Cardiac septum (tissue), 1 donor: Measurements from ENCODE around the gene NXNL1. TPM values are rescaled to one million over a fixed set of nuclear protein-coding genes. Genes with fewer than 3 reads are reported as not detected.

ENCODE experiments used
- DNase-seq: peaks from one replicate; pipeline ENCODE4 v3.0.0-alpha.2; 2020; ENCODE audit warnings: low spot score
- intact Hi-C: fragments of 100-400 bp; cut with DNase I; formaldehyde crosslinking; loops from one replicate; pipeline ENCODE4 v1.14.0; 2022
- total RNA-seq: library from RNA; stranded (reverse); fragmentation: NEBNext Ultra II Directional; extraction: Animal tissue kit (Norgen Biotek cat#: 25700); gene quantifications from one replicate; pipeline ENCODE4 v1.2.1, GENCODE V29; 2021
- donor health status: DM: no; HTN: no; CAD: no.

NXNL1 gene
- total RNA-seq, 1 donor from 2014 or later = 0.59 TPM

DNA sequence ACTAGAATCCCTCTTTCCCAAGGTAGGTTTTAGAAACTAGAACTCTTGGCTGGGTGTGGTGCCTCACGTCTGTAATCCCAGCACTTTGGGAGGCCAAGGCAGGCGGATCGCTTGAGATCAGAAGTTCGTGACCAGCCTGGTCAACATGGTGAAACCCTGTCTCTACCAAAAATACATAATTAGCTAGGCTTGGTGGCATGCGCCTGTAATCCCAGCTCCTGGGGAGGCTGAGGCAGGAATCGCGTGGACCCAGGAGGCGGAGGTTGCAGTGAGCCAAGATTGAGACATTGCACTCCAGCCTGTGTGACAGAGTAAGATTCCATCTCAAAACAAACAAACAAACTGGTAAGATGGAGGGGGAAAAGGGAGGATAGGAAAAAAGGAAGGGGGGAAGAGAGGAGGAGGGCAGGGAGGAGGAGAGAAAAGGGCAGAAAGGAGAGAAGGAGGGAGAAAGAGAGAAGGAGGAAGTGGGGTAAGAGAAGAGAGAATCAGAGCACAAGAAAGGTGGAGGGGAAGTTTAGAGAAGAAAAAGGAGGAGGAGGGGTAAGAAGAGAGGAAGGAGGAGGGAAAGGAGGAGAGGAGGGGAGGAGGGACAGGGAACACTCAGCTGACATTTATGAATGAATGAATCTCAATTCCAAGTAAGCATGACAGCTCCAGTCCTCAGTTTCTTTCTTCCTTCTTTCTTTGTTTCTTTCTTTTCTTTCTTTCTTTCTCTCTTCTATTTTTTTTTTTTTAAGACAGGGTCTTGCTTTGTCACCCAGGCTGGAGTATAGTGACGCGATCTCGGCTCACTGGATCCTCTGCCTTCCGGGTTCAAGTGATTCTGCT is 7.0 kb upstream of the NXNL1 start:
- intact Hi-C loops = loop anchor here (5.0 kb wide), 2 partner anchors 75 to 120 kb away; partner anchors contain the start of gene CCDC194
- no peak for DNase-seq

DNA sequence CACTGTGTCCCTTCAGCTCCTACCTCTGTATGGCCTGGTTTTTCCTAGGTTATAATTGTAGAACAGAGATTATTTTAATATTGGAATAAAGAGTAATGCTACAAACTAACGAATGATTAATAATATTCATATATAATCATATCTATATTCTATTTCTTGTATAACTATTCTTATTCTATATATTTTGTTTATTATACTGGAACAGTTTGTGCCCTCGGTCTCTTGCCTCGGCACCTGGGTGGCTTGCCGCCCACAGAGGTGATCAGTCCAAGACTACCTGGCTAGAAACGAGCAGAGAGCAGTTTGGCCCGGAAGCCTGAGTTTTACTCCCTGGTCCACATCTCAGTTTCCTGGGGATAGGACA is 5.7 kb upstream of the NXNL1 start:
- intact Hi-C loops = loop anchor here (5.0 kb wide), 2 partner anchors 74 to 119 kb away; partner anchors contain the start of gene CCDC194
- DNase-seq = no peak

DNA sequence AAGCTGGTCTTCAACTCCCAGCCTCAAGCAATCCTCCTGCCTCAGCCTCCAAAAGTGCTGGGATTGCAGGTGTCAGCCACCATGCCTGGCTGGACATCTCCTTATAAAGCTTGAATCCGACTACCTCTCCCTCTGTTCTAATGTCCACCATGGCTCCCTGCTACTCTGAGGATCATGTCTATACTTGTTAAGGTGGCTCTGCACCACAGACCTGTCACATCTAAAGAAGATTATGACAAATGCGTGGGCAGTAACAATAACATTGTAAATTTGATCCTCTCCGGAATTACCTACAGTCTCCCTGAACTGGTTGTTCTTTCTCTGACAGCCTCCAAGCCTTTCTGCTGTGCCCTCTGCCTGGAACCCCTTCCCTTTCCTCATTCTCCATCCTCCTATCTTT is 1.8 kb downstream of the NXNL1 start:
- intact Hi-C loops = no loop called here
- DNase-seq = no peak

DNA sequence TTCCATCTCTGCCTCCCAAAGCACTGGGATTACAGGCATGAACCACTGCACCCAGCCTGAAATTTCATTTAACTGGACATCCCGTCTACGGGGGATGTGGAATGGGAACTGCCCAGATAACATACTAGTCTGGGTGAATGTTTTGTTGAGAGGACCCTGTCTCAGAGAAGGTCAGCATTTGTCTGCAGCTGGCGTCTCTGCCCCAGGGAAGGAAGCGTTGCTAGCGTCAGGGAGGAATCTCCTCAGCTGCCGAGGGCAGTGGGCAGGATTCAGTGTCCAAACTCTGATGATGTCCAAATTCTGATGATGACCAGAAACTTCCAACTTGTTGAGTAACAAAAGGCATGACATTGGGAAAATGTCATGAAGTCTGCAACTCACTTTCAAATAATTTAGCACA is 3.1 kb downstream of the NXNL1 start:
- no peak for DNase-seq
- intact Hi-C loops = no loop called here

DNA sequence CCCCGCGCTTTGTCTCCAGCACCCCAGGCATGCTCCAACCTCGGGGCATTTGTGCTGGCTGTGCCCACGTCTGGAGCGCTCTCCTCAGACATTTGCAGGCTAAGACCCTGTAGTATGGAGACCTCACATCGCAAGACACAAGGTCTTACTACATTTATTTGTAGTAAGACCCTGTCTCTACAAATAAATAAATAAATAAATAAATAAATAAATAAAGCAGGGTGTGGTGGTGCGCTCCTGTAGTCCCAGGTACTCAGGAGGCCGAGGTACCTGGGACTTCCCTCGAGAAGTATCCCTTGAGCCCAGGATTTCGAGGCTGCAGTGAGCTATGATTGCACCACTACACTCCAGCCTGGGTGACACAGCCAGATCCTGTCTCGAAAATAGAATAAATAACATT is 4.6 kb downstream of the NXNL1 start:
- DNase-seq = no peak
- intact Hi-C loops = no loop called here

DNA sequence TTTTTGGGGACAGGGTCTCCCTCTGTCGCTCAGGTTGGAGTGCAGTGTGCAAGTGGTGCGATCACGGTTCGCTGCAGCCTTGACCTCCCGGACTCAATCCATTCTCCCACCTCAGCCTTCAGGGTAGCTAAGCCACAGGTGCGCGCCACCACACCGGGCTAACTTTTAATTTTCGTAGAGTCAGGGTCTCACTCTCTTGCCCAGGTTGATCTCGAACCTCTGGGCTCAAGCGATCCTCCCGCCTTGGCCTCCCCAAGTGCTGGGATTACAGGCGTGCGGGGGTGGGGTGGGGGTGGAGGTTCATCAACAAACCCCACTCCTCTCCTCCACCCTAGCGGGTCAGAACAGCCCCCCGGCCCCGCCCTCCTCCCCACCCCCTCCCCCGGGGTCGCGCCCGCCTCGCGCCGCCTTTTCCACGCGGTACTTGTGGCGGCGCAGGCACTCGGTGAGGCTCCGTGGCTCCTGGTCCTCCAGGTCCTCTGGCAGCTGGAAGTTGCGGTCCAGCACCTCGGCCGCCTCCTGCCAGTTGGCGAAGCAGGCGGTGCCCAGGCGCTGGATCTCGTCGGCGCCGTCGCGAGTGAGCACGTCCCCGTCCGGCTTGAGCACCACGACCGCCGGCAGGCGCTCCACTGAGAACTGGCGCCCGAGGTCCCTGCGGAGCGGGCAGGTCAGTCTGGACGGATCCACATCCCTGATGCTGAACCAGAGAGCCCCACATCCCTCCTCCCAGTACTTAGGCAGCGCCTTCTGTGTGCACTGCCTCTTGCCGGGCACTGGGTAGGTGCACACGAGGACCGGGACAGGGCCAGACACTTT is 5.2 kb downstream of the NXNL1 start:
- DNase-seq = no peak
- intact Hi-C loops = no loop called here

DNA sequence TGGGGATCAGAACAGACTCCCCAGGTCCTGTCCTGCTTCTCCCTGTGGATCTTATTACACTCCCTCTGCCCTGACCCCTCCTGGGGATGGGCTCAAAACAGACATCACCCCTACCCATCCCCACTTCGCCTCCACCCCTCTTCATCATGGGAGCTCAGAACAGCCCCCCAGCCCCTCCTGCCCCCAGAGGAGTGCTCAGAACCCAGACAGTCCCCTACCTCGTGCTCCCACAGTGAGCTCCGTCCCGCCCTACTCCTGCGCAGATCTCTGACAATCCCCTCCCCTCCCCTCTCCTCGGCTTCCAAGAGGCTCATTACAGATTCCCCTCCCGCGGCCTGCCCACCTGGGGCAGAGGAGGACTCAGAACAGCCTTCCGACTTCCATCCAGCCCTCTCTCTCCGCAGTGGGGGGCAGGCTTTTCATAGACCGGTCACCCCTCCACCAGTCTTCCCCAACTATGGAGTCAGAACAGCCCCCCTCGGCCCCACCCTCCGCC is 6.1 kb downstream of the NXNL1 start:
- no peak for DNase-seq
- intact Hi-C loops = no loop called here

DNA sequence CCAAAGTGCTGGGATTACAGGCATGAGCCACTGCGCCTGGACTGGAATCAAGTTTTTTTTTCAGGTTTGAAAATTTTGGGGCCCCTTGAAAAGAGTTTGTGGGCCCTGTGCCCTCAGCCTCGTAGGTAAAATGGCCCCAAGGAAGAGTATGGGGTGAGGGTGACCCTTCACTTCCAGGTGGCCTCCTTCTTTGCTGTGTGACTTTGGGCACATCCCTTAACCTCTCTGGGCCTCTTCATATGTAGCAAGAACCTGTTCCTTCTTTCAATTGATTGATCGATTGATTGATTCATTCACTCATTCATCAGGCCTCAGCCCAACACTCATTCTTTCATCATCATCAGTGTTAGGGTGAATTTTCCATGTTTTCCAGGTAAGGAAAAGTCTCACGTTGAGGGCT is 8.9 kb downstream of the NXNL1 start:
- DNase-seq = no peak
- intact Hi-C loops = no loop called here

DNA sequence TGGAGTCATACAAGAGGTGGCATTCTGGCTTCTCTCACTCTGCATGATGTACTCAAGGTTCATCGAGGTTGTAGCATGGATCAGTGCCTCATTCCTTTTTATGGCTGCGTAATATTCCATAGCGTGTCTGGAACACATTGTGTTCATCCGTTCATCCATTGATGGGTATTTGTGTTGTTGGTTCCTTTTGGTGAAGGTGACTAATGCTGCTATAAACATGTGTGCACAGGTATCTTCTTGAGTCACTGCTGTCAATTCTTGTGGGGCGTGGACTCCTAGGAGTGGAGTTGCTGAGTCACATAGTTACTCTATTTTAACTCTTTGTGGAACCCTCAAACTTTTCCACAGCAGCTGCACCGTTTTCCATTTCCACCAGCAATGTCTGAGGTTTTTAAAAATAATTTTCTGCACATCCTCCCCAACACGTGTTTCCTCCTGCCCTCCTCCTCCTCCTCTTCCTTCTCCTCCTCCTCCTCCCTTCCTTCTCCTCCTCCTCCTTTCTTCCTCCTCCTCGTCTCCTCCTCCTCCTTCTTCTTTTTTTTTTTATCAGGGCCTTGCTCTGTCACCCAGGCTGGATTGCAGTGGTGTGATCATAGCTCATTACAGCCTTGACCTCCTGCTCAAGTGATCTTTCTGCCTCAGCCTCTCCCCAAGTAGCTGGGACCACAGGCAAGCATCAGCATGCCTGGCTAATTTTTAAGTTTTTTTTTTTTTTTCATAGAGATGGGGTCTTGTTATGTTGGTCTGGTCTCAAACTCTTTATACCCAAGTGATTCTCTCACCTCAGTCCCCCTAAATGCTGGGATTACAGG is 10.3 kb downstream of the NXNL1 start:
- intact Hi-C loops = no loop called here
- no peak for DNase-seq

DNA sequence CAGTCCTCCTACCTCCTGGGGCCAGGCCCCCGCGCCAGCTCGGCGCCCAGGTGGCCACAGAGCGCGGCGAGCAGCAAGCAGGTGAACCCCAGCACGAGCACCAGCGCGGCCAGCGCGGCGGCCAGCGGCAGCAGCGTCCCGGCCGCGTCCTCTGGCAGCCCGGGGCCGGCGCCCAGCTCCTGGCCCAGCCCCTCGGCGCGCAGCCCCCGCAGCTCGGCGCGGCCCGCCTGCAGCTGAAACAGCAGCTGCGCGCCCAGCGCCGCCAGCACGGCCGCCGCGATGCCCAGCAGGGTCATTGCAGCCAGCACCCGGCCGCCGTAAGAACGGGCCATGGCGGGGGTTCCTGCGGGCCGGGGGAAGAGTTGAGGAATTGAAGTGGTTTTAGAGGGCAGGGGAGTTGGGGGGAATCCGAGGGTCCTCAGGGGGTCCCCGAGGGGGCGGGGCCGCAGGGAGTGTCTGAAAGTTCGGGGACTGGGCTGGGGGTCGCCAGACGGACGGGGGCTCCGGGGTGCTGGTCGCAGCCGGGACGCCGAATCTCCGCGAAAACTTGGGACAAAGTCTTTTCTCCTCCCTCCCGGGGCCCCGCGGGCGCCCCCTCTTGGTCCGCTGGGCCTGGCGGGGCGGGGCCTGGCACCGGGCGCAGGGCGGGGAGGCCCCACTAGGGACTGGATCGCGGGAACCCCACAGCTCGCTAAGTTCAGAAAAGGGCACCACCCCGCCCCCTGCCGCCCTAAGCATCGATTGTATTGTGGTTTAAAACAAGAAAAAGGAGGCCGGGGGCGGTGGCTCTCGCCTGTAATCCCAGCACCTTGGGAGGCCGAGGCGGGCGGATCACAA is 12.4 kb downstream of the NXNL1 start, which contains the start of gene TMEM221:
TSS of gene TMEM221 (minus strand) at position 538 of the 837 bp plus-strand sequence. CDS start at position 332, 206 bp downstream.
- intact Hi-C loops = no loop called here
- DNase-seq = no peak

DNA sequence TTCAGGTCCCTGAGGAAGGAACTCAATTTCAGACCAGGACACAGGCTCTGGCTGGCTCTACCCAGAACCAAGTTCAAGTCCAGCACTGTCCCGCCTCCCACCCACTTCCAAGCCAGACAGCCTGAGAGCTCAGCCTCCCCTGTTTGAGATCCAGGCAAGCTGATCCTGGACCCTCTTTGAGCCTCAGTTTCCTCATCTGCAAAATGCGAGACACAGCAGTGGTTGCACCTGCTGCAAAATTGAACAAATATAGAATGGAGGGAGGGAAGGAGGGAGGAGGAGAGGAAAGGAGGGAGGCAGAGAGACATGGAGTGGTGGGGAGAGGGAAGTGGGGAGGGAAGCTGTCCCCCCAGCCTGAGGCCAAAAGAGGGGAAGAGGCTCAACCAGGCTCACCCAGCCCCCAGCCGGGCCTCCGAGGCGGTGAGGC is 13.0 kb downstream of the NXNL1 start:
- intact Hi-C loops = no loop called here
- no peak for DNase-seq

DNA sequence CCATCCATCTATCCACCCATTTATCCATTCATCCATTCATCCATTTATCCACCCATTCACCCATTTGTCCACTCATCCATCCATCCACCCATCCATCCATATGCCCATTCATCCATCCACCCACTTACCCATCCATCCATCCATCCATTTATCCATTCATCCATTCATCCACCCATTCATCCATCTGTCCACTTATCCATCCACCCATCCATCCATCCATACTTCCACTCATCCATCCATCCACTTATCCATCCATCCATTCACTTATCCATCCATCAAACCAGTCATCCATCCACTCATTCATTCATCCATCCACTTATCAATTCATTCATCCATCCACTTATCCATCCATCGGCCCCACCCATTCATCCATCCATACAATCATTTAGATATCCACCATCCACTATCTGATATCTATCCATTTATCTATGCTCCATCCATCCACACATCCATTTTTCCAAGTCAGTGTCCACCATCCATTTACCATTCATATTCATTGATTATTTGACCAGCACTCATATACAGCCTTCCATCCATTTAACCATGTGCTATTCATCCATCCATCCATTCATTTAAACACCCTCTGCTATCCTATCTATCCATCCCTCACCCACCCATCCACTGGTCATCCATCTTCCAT is 15.1 kb downstream of the NXNL1 start:
- no peak for DNase-seq
- intact Hi-C loops = no loop called here

DNA sequence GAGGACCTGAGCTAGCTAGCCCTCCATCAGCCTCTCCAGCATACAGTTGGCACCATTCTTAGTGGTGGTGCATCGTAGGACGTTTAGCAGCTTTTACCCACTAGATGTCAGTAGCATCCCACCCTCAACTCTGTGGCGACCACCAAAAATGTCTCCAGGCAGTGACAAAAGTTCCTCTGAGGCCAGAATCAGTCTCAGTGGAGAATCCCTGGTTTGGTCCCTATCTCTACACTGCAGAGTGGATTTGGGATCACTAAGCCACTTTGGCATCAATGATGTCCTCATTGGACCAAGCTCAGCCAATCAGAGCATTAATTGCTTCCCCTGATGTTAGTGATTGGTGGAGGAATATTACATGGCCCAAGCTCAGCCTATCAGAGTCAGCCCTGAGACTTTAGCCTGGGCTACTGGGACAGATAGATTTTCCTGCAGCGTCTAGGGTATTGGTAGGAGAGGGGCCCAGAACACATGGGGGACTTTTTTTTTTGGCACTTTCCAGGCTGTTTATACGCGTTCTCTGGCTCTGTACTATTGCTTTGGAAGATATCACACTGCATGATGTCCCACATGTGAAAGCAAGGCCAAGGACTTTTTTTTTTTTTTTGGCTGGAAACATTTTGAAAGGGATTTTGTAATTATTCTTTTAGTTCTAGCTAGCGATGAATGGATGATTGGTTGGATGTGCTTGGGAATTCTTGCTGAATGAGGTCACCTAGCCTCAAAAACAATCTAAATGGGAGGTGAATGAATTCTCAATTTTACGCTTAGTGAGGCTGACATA is 19.3 kb downstream of the NXNL1 start:
- intact Hi-C loops = no loop called here
- no peak for DNase-seq

DNA sequence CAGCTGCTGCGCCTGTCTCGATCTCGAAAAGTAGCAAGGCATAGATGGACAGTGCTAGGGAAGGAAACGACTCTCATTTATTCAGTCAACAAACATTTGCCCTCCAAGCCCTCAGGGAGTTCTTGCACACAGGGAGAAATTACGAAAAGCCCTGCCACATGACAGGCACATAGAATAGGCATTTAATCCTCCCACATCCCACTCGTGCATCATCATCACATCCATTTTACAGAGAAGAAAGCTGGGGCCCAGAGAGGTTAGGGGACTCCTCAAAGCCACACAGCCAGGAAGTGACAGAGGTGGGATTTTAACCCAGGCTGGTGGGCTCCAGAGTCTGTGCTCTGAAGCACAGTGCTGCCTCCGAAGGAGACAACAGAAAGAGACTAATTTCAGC is 23.9 kb downstream of the NXNL1 start:
- intact Hi-C loops = no loop called here

DNA sequence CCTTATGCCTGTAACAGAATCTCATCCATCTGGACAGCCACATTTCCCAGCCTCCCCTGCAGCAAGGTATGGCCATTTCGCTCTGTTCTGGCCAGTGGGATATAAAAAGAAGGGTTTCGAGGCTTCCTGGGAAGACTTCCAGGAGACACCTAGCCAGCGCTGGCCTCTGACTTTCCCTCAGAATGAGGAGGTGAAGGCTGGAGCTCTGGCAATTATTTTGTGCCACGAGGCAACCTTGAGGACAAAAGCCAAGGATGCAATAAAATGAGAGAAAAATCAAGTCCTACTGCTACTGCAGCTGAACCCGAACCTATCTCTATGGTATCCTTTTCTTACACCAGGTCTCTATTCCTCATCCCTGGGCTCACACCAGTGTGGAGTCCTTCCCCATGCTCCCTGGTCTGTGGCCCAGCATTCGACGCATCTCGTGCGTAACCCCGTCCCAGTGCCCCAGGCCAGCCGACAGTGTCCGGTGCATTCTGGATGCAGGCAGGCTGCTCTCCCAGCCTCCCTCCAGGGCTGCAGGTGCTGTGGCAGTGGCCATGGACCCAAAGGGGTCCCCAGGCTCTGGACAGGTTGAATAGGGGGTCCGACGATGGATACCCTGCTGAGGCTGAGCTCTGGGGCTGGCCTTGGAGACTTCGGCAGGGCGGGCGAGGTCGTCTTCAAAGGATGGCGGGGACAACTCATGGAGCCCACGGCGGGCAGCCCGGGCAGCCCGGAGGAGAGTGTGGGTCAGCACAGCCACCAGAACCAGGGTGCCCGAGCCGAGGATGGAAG is 24.4 kb downstream of the NXNL1 start:
- DNase-seq = no peak
- intact Hi-C loops = no loop called here

More for the DNA sequence above, 23.9 kb downstream of the NXNL1 start:
- DNase-seq = no peak

DNA sequence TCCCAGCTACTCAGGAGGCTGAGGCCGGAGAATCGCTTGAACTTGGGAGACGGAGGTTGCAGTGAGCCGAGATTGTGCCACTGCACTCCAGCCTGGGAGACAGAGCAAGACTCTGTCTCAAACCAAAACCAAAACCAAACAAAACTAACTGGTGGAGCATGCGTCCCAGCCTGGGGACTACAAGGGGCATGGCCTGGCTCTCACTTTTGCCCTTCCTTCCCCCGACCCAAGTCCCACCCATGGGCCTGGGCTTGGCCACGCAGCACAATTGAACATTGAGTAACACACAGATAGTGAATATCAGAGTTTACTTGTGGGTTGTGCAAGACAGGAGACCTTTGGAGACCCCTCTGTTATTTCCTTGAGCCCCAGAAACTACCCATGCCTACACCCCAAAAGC is 25.5 kb downstream of the NXNL1 start:
- intact Hi-C loops = no loop called here
- no peak for DNase-seq

DNA sequence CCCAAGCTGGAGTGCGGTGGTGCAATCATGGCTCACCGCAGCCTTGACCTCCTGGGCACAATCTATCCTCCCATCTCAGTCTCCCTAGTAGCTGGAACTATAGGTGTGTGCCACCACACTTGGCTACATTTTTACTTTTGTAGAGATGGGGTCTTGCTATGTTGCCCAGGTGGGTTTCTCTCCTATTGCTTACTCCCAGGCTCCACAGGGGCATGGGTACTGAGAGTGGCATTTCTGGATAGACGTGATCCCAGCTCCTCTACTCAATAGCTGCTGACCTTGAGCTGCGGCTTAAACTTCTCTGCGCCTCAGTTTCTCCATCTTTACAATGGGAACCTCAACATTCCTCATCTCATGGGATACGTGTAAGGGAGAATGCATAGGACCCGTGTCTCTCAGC is 29.3 kb downstream of the NXNL1 start:
- no peak for DNase-seq
- intact Hi-C loops = no loop called here
